AML-193 (cell line): ENCODE data around the gene LSM5.
"Not testable (repeated sequence)": the region's sequence is repeated elsewhere in the genome, so short reads cannot be mapped to it uniquely, and the experiment has no call there.

Experiments used
- DNase-seq, 2 experiments: peaks; one replicate each; lab custom pipeline; 2025; lab: John Stamatoyannopoulos, UW

LSM5 gene

GRCh38 chr7:32502728-32503127, 12.5 kb upstream of the LSM5 start:
- DNase-seq = no peak

- DNase-seq = no peak
Observed at GRCh38 chr7:32501522-32501921, 11.3 kb upstream of the LSM5 start.

- peak; percentile 80 to 83 for DNase-seq
Observed at GRCh38 chr7:32500922-32501341, 10.8 kb upstream of the LSM5 start.

GRCh38 chr7:32500216-32500615, 10.0 kb upstream of the LSM5 start:
- DNase-seq = not testable (repeated sequence)

DNA sequence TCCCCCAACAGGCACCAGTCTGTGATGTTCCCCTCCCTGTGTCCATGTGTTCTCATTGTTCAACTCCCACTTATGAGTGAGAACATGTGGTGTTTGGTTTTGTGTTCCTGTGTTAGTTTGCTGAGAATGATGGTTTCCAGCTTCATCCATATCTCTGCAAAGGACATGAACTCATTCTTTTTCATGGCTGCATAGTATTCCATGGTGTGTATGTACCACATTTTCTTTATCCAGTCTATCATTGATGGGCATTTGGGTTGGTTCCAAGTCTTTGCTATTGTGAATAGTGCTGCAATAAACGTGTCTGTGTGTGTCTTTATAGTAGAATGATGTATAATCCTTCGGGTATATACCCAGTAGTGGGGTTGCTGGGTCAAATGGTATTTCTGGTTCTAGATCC, 9.6 kb upstream of the LSM5 start:
- DNase-seq = not testable (repeated sequence)

DNA sequence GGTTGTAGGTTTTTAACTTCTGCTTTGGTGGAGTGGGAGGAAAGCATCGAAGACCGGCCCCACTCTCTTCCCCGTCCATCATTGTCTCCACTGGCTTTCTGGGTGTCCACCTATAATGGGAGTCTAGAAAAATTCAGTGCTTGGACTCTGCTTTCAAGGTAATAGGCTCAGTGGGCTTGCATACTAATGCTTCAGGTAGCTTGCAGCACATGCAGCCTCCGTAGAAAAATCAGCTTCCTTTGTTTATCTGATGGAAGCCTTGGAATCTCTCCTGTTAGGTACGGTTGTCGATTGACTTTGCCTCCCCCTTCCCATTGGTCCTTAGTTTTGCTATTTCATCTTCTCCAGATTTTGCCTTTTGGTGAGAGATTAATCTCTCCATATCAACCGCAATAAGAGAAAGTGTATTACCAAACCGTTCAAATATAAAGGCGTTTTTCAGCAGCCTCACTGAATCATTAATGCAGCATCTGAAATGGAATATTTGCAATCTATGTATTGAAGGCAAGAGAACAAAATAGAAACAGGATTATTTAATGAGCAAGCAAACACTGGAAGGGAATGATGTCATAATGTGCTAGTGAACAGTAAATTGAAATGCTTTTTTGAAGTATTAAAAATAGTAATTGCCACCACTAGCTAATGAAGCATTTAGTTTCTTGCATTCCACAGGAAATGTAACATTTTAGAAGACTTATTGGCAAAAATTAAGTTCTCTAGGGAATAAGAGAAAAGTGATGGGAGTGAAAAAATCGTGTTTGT, 6.1 kb upstream of the LSM5 start:
- DNase-seq = no peak

- peak; percentile 84 for DNase-seq
Observed at GRCh38 chr7:32495298-32496051, 5.3 kb upstream of the LSM5 start, which contains the start of gene AVL9. TSS of gene AVL9 (plus strand) at chr7:32495489. CDS start at chr7:32495710, 221 bp downstream.

- DNase-seq = no peak
Observed at GRCh38 chr7:32494946-32495297, 4.7 kb upstream of the LSM5 start.

- DNase-seq = no peak
Observed at GRCh38 chr7:32489788-32490126, 423 bp downstream of the LSM5 start.

DNA sequence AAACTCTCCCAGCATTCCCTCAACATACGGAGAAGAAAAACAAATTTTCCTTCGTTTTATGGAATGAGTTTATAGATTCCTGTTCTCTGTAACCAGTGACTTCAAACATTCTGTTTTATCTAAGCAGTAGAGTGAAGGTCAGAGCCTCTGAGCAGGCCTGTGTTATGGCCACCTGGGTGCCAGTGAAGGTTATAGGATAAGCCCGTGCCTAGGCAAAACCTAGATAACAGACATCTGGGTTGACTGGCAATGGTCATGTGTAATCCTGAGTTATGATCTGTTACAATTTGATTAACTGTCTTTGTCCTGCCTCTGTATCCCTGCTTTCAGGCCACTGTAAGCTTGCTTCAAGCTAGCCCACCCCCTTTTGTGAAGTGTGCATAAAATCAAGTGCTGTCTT, 8.3 kb downstream of the LSM5 start:
- DNase-seq = no peak

GRCh38 chr7:32481176-32481575, 9.0 kb downstream of the LSM5 start:
- no peak for DNase-seq

GRCh38 chr7:32479574-32480200, 10.5 kb downstream of the LSM5 start:
- DNase-seq = peak; percentile 43 to 58

DNA sequence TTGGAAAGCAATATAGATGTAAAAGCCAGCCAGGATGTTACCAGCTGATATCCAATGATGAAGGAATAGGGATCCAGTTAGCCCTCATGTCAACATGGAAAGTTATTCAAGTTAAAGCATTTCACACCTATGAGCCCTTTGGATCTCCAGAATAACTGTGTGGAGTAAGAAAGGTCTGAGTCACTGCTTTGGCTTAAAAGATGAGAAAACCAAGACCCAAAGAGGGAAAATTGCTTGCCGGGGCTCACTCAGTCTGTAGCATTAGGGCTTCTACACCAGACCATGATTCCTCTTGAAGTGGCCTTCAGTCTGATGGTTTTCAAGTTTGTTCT, 12.6 kb downstream of the LSM5 start:
- no peak for DNase-seq

DNA sequence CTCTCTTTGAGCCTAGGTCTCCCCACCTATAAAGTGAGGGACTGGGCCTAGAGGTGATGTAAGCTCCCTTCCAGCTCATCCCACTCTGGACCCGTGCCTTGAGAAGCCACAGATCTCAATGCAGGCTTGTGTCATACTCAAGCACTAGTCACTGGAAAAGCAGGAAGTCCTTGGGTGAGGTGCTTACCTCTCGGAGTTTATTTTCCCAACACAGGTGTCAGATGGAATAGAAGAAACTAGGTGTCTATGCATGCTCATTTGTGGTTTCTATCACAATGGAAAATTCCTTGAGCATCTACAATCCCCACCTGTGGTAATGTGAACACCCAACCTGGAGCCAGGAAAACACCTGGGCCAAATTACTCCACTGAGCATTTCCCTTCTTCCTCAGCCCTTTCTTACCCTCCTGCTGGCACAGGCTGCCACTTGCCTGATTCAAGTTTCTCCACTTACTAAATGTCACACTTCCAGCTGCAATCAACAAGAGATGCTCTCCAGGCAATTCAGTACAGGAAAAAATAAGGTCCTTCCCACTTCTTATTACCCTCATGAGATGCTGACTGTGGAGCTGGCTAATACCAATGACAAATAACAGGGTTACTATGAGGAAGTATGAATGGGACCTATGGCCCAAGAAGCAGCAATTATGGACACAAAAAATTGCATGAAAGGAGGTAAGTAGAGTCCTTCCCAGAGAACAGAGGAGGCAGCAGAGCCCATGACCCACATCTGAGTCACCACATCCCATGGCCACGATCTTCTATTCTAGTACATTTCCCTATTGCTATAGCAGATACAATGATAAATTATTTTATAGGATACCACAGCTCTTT, 13.1 kb downstream of the LSM5 start:
- DNase-seq = no peak

DNA sequence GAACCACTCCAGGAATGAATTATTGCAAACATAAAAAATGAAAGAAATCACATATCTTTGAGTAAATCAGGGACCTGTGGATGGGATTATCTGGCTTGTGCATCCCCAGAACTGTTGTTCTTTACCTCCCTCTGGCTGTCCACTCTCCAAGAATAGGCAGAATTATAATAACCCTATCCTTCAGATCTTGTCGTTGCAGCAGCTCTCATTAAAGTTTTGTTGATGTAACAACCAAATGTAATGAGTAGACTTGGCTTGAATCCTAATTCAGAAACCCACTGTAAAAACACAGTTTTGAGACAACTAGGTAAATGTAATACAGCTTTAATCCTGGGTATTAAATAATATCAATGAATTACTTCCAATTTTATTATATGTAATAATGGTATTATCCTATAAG, 16.2 kb downstream of the LSM5 start:
- no peak for DNase-seq

- DNase-seq = no peak
Observed at GRCh38 chr7:32472015-32472414, 18.2 kb downstream of the LSM5 start.

GRCh38 chr7:32470871-32471270, 19.3 kb downstream of the LSM5 start:
- DNase-seq = no peak

- not testable (repeated sequence) for DNase-seq
Observed at GRCh38 chr7:32470004-32470403, 20.2 kb downstream of the LSM5 start.

DNA sequence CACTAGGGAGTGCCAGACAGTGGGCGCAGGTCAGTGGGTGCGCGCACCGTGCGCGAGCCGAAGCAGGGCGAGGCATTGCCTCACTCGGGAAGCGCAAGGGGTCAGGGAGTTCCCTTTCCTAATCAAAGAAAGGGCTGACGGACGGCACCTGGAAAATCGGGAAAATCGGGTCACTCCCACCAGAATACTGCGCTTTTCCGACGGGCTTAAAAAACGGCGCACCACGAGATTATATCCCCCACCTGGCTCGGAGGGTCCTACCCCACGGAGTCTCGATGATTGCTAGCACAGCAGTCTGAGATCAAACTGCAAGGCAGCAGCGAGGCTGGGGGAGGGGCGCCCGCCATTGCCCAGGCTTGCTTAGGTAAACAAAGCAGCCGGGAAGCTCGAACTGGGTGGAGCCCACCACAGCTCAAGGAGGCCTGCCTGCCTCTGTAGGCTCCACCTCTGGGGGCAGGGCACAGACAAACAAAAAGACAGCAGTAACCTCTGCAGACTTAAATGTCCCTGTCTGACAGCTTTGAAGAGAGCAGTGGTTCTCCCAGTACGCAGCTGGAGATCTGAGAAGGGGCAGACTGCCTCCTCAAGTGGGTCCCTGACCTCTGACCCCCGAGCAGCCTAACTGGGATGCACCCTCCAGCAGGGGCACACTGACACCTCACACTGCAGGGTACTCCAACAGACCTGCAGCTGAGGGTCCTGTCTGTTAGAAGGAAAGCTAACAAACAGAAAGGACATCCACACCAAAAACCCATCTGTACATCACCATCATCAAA, 25.4 kb downstream of the LSM5 start:
- DNase-seq = not testable (repeated sequence)

DNA sequence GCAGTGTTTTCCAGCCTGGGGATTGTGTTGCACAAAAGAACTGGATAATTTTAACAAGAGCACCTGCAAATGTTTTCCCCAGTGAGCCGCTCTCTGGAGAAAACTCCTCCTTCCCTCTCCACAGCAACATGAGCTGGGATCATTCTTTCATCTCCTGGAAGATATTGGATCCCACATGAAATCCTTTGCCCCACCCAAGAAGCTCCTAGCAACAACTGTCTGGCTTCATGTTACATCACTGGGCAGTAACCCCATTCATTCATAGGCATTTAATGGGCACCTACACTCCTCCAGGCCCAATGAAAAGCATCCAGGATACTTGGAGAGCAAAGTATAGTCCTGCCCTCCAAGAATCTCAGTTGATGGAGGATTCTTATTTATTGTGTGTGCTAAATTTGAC, 27.2 kb downstream of the LSM5 start:
- DNase-seq = no peak

- DNase-seq = no peak
Observed at GRCh38 chr7:32462451-32462850, 27.7 kb downstream of the LSM5 start.

DNA sequence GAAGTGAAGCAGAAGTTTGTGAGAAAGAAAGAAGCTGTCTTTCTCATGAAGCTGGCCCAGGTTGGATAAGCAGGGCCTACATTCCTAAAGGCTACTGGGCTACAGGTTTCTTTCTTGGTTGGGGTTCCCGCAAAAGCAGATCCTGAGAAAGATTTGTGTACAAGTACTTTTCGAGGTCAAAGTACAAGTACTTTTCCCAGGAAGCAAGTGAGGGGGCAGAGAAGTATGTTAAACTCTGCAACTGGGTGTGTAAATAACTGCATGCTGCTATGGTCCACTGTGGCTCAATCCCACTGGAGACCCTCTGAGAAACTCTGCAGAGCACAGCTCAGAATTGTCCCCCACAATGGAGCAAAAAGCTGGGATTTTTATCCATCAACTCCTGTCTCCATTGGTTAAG, 28.7 kb downstream of the LSM5 start:
- DNase-seq = no peak
